K562 (cell line): ENCODE data around the gene DNM1. TPM values are rescaled to one million over a fixed set of nuclear protein-coding genes. Genes with fewer than 3 reads are reported as not detected.

Source experiments
- ATAC-seq: fragments of 200-7000 bp; cut with Tn5 transposase; 3 replicates; pipeline ENCODE4 v1.9.1; 2020; ENCODE audit warnings: moderate library complexity
- BruUV-seq: library from RNA; stranded (reverse); fragments of 400-500 nt; replicated peaks from 2 replicates; lab custom pipeline; 2021; lab: Mats Ljungman, UMichigan
- CTCF ChIA-PET: fragments of 300-600 bp; formaldehyde crosslinking; extraction: SDS; loops from one replicate; lab custom pipeline; 2021; ENCODE audit warnings: low intra/inter-chr PET ratio; lab: Yijun Ruan, JAX
- POLR2A ChIA-PET: fragments of 300-600, 350-650 bp; sonication (Branson Sonifier 250); formaldehyde crosslinking; extraction: SDS; loops from one replicate; lab custom pipeline; 2021; ENCODE audit warnings: antibody characterized with exemption, inconsistent platforms; lab: Yijun Ruan, JAX
- DNase-seq, 4 experiments: peaks; one replicate each; pipeline versions ENCODE4 v3.0.0 to v3.0.0-alpha.2; 2011 to 2018; ENCODE audit warnings: low spot score in 3 of 4, mixed read lengths in 3 of 4; ENCODE audit errors: extremely low read depth in 1 of 4
- FAIRE-seq: peaks from 2 replicates; lab custom pipeline; 2011; peaks lifted over from hg19 to GRCh38; lab: Jason Lieb, UNC
- H2AFZ ChIP-seq: 2 replicates; pipeline ENCODE4 v1.6.0; 2011; ENCODE audit warnings: low read depth, low read length, control low read depth, inconsistent platforms
- H3K27ac ChIP-seq: fragments of 200-600 bp; 3 replicates; pipeline ENCODE4 v1.8.0; 2011; ENCODE audit warnings: low read depth, mild to moderate bottlenecking, control low read depth, inconsistent platforms, low read length, moderate library complexity, mixed read lengths; ENCODE audit errors: extremely low read depth
- H3K27me3 ChIP-seq, 2 experiments: fragments of 300-600 bp in 1 of 2; 2 replicates in 1 of 2; 3 replicates in 1 of 2; pipeline versions ENCODE4 v1.6.0 to v1.8.0; 2011; ENCODE audit warnings: inconsistent platforms in 2 of 2, low read length in 2 of 2, mild to moderate bottlenecking in 1 of 2, mixed read lengths in 1 of 2, moderate library complexity in 1 of 2; ENCODE audit not compliant: control insufficient read depth in 2 of 2, insufficient read depth in 2 of 2
- H3K36me3 ChIP-seq: fragments of 300-600 bp; 3 replicates; pipeline ENCODE4 v1.8.0; 2011; ENCODE audit warnings: mild to moderate bottlenecking, low read length, inconsistent platforms; ENCODE audit not compliant: control insufficient read depth, insufficient read depth
- H3K4me1 ChIP-seq, 2 experiments: fragments of 200-600 bp in 1 of 2; replicated peaks in 1 of 2; 2 replicates in 1 of 2; 3 replicates in 1 of 2; pipeline versions ENCODE4 v1.5.1 to v1.8.0; 2011; ENCODE audit warnings: inconsistent platforms in 2 of 2, low read length in 2 of 2, mild to moderate bottlenecking in 1 of 2, mixed read lengths in 1 of 2, moderate library complexity in 1 of 2; ENCODE audit not compliant: control insufficient read depth in 2 of 2, insufficient read depth in 2 of 2
- H3K4me2 ChIP-seq: 2 replicates; pipeline ENCODE4 v1.6.1; 2011; ENCODE audit warnings: low read length, control low read depth, inconsistent platforms, mixed read lengths; ENCODE audit not compliant: insufficient read depth
- H3K4me3 ChIP-seq: fragments of 200-600 bp; sonication (generic), shearing (Covaris generic); 2 replicates; pipeline ENCODE4 v1.5.1; 2016; ENCODE audit warnings: control low read depth, inconsistent platforms
- H3K79me2 ChIP-seq: fragments of 200-600 bp; 3 replicates; pipeline ENCODE4 v1.8.0; 2011; ENCODE audit warnings: low read length, inconsistent platforms; ENCODE audit not compliant: control insufficient read depth, insufficient read depth
- H3K9ac ChIP-seq, 2 experiments: 2 replicates each; pipeline versions ENCODE4 v1.6.0 to v1.6.1; 2011; ENCODE audit warnings: low read depth in 2 of 2, low read length in 2 of 2, control low read depth in 1 of 2, inconsistent platforms in 1 of 2, mild to moderate bottlenecking in 1 of 2, mixed read lengths in 1 of 2; ENCODE audit not compliant: insufficient read depth in 1 of 2
- H3K9me1 ChIP-seq: one replicate; pipeline ENCODE4 v1.6.0; 2011; ENCODE audit warnings: inconsistent platforms, mild to moderate bottlenecking, low read length, moderate library complexity; ENCODE audit not compliant: control insufficient read depth, insufficient read depth
- H3K9me3 ChIP-seq: replicated peaks from 2 replicates; pipeline ENCODE4 v1.5.1; 2011; ENCODE audit warnings: low read depth, low read length, inconsistent platforms; ENCODE audit not compliant: control insufficient read depth, insufficient read depth
- H4K20me1 ChIP-seq: replicated peaks from 2 replicates; pipeline ENCODE4 v1.6.1; 2011; ENCODE audit warnings: low read length, inconsistent platforms, mixed read lengths; ENCODE audit not compliant: control insufficient read depth, insufficient read depth
- ATF2 ChIP-seq: sonication (generic); formaldehyde crosslinking; IDR thresholded peaks from 2 replicates; pipeline ENCODE4 v1.8.1; 2022; ENCODE audit warnings: missing genetic modification reagents
- ATF3 ChIP-seq, 2 experiments: fragments of 450-650 bp in 1 of 2; sonication (generic) in 1 of 2; formaldehyde crosslinking in 1 of 2; IDR thresholded peaks in 1 of 2; conservative IDR thresholded peaks in 1 of 2; 2 replicates each; pipeline versions ENCODE4 v1.6.1 to v1.8.1; 2016 to 2023; ENCODE audit warnings: mild to moderate bottlenecking in 2 of 2, moderate library complexity in 2 of 2, inconsistent platforms in 1 of 2, missing genetic modification reagents in 1 of 2
- BCOR ChIP-seq: fragments of 450-650 bp; IDR thresholded peaks from 2 replicates; pipeline ENCODE4 v1.6.1; 2016
- DACH1 ChIP-seq: fragments of 450-650 bp; IDR thresholded peaks from 2 replicates; pipeline ENCODE4 v1.6.1; 2018; ENCODE audit not compliant: partially characterized antibody
- GTF2B ChIP-seq: IDR thresholded peaks from 2 replicates; pipeline ENCODE4 v1.6.1; 2011; ENCODE audit not compliant: insufficient read length; ENCODE audit errors: extremely low read depth
- HDAC2 ChIP-seq: fragments of 450-650 bp; IDR thresholded peaks from 2 replicates; pipeline ENCODE4 v1.6.1; 2016; ENCODE audit warnings: mild to moderate bottlenecking
- KLF10 ChIP-seq: fragments of 250-450 bp; sonication (Bioruptor Pico); IDR thresholded peaks from 2 replicates; pipeline ENCODE4 v1.6.1; 2021; ENCODE audit warnings: matching md5 sums
- MAZ ChIP-seq, 2 experiments: fragments of 450-650 bp in 1 of 2; sonication (generic) in 1 of 2; formaldehyde crosslinking; IDR thresholded peaks in 1 of 2; conservative IDR thresholded peaks in 1 of 2; 2 replicates each; pipeline versions ENCODE4 v1.4.0 to v1.5.0; 2020; ENCODE audit warnings: mild to moderate bottlenecking in 1 of 2, missing genetic modification reagents in 1 of 2
- RBM15 ChIP-seq: fragments of 200-400 bp; formaldehyde crosslinking; IDR thresholded peaks from 2 replicates; pipeline ENCODE4 v1.6.1; 2018; ENCODE audit warnings: mild to moderate bottlenecking, low read length, moderate library complexity; ENCODE audit not compliant: insufficient read depth
- SNIP1 ChIP-seq: fragments of 450-650 bp; IDR thresholded peaks from 2 replicates; pipeline ENCODE4 v1.7.1; 2017; ENCODE audit warnings: low read depth, mild to moderate bottlenecking
- TAF15 ChIP-seq: fragments of 200-400 bp; formaldehyde crosslinking; IDR thresholded peaks from 2 replicates; pipeline ENCODE4 v1.6.1; 2017; ENCODE audit warnings: mild to moderate bottlenecking, low read depth, low read length, moderate library complexity
- TEAD2 ChIP-seq: fragments of 450-650 bp; IDR thresholded peaks from 2 replicates; pipeline ENCODE4 v1.6.1; 2016; ENCODE audit warnings: missing genetic modification characterization, control low read depth, missing compliant biosample characterization
- TOE1 ChIP-seq, 2 experiments: fragments of 450-650 bp in 1 of 2; sonication (generic) in 1 of 2; formaldehyde crosslinking in 1 of 2; IDR thresholded peaks; 2 replicates each; pipeline versions ENCODE4 v1.7.1 to v1.8.0; 2016 to 2022; ENCODE audit warnings: borderline replicate concordance in 2 of 2, mild to moderate bottlenecking in 2 of 2, antibody characterized with exemption in 1 of 2, inconsistent platforms in 1 of 2, low read depth in 1 of 2, missing genetic modification reagents in 1 of 2, moderate library complexity in 1 of 2
- ZBTB5 ChIP-seq: fragments of 450-650 bp; IDR thresholded peaks from 2 replicates; pipeline ENCODE4 v1.6.1; 2017; ENCODE audit warnings: antibody characterized with exemption
- ZNF384 ChIP-seq: IDR thresholded peaks from 2 replicates; pipeline ENCODE4 v1.6.1; 2012; ENCODE audit warnings: low read depth, low read length, improper control_type of control experiment
- WGBS: fragments of 100-300 bp; shearing (Covaris generic); methylation state at CpG from one replicate; pipeline ENCODE4 v1.1.6; 2016; ENCODE audit warnings: low coverage, mixed read lengths; ENCODE audit not compliant: insufficient coverage; ENCODE audit errors: missing lambda C conversion rate; 5-methylcytosine and 5-hydroxymethylcytosine counted together
- in situ Hi-C: fragments of 300-500 bp; cut with MboI; formaldehyde crosslinking; loops from 4 replicates; pipeline ENCODE4 v1.15.0; 2018; ENCODE audit warnings: inconsistent platforms, mixed read lengths
- intact Hi-C: fragments of 100-400 bp; cut with micrococcal nuclease; formaldehyde crosslinking; loops from 2 replicates; pipeline ENCODE4 v1.14.2; 2022
- polyA plus RNA-seq, 8 experiments: library from polyadenylated mRNA; depleted of rRNA in 4 of 8; stranded (reverse) in 5 of 8; unstranded in 3 of 8; fragments of >200 nt; fragmentation: Nextera tagmentation in 2 of 8; fragmentation: Illumina TruSeq in 1 of 8; extraction: Ambion mirVana in 2 of 8; extraction: Trizol in 1 of 8; gene quantifications; 2 replicates each; pipeline versions ENCODE4 v1.2.1 to v1.2.3, GENCODE V29; 2011 to 2014; ENCODE audit warnings: inconsistent platforms in 1 of 8, missing spikeins in 1 of 8
- total RNA-seq, 7 experiments: library from RNA; depleted of rRNA in 6 of 7; stranded (reverse); fragments of >200 nt in 6 of 7; fragmentation: Illumina TruSeq in 2 of 7; extraction: Trizol in 2 of 7; gene quantifications; 2 replicates each; pipeline versions ENCODE4 v1.2.1 to v1.2.3, GENCODE V29; 2011 to 2021; ENCODE audit warnings: low replicate concordance in 1 of 7

The DNM1 gene
- total and polyA plus RNA-seq, 9 of the 15 experiments (the other 6 are each of a cell fraction or from before 2014, with no cell fraction given), result 0.39 to 23.1 (median 9.1) TPM

DNA sequence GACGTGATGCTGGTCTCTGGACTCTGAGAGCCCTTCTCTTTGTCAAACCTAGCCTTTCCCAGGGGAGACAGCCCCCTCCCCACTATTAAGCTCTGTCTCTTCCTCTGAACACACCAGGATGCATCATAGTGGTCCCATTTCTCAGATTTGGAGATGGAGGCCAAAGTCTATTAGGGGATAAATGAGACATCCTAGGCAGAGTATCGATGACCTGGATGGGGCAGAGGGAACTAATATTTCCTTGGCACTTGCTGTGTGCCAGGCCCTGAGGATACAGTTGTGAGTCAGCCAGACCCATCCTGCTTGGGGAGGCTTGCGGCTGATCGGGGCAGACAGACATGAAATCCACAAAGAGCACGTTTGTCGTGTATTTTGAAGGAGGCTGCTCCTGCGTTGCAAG lies 5.2 kb downstream of the DNM1 start:
- peak overlapping the region in 1 of 2 experiments; percentile 62; a peak in 1 of 4 replicates for H3K9ac ChIP-seq
- peaks cover 3% of the 10 kb centered on the region for H3K9me1 ChIP-seq
- ATAC-seq (no peak), DNase-seq (no peak), FAIRE-seq (no peak)
- no peak overlapping the region for H3K27ac ChIP-seq
- CTCF ChIA-PET, result no interaction called here
- no TSS peak for BruUV-seq
- H3K4me3 ChIP-seq, result no peak overlapping the region
- H3K4me2 ChIP-seq, result no peak overlapping the region
- peaks cover 3% of the 10 kb centered on the region; the same call in 1 of the 2 replicates for H4K20me1 ChIP-seq
- no peaks in the 10 kb centered on the region for H3K9me3 ChIP-seq
- 66% methylated on average over 7 of the region's 7 CpGs for WGBS
- intact Hi-C loops, result loop anchor here (5.0 kb wide), 1 partner anchor 46 kb away; the partner anchor contains the start of gene BBLN
- in situ Hi-C loops, result no loop called here
- POLR2A ChIA-PET, result interaction anchor here (0.6 to 2.5 kb wide), 9 partner anchors 10 to 1465 kb away, joined by 3 to 33 read pairs (median 3); no protein-coding TSS in a partner anchor
- no peaks in the 10 kb centered on the region for H3K79me2 ChIP-seq
- no peak overlapping the region for H2AFZ ChIP-seq
- H3K4me1 ChIP-seq, result peaks cover 16 to 43% of the 10 kb centered on the region in 2 experiments
- H3K27me3 ChIP-seq, result no peaks in the 10 kb centered on the region
- 0 out of 3 replicates have a peak, but pooled peaks cover 4% of the 10 kb centered on the region for H3K36me3 ChIP-seq
- TF ChIP-seq ZBTB5, result no peak
- TF ChIP-seq MAZ (CRISPR knock-in tag; conservative IDR thresholded peaks at IDR 0.05 in 1 of 2, IDR thresholded peaks at IDR 0.05 in 1 of 2), result no peak
- TF ChIP-seq TAF15, result no peak
- peak; percentile 92 for TF ChIP-seq BCOR
- no peak for TF ChIP-seq GTF2B
- no peak for TF ChIP-seq ATF3 (IDR thresholded peaks at IDR 0.05)
- TF ChIP-seq ATF3 (CRISPR knock-in tag; conservative IDR thresholded peaks at IDR 0.05), result 0 out of 2 replicates have a peak, but pooled peaks have one; percentile 32
- no peak for TF ChIP-seq KLF10 (CRISPR knock-in tag)
- TF ChIP-seq TOE1 (IDR thresholded peaks at IDR 0.05; ENCODE audit: borderline replicate concordance), result no peak
- no peak for TF ChIP-seq TOE1 (CRISPR knock-in tag; IDR thresholded peaks at IDR 0.05; ENCODE audit: borderline replicate concordance, low read depth)
- TF ChIP-seq RBM15, result no peak
- no peak for TF ChIP-seq DACH1
- TF ChIP-seq HDAC2, result peak; percentile 37; the same call in 1 of the 2 replicates
- TF ChIP-seq ZNF384, result no peak
- TF ChIP-seq ATF2, result no peak
- no peak for TF ChIP-seq SNIP1
- TF ChIP-seq TEAD2 (tag), result no peak
